ENCODE results near the gene MAMLD1. TPM values are rescaled to one million over a fixed set of nuclear protein-coding genes. Genes with fewer than 3 reads are reported as not detected.

MAMLD1 gene
- total and polyA plus RNA-seq, 2 of the 8 experiments (the other 6 are each of a cell fraction or from before 2014, with no cell fraction given), result 0.09 to 0.26 TPM

- no peak overlapping the region for H4K5ac ChIP-seq (ENCODE audit: insufficient read length, low read depth, low read length)
- no peak overlapping the region for H3K9ac ChIP-seq (replicated peaks in 1 of 4; ENCODE audit: extremely low read depth in 1 of 4, low read depth in 3 of 4, low read length in 3 of 4)
- H3K27me3 ChIP-seq (replicated peaks in 1 of 4; ENCODE audit: control insufficient read depth in 3 of 4, extremely low read depth in 1 of 4, insufficient read depth in 3 of 4, low read length in 3 of 4), result no peaks in the 10 kb centered on the region
- H2AFZ ChIP-seq (ENCODE audit: low read length), result no peak overlapping the region
- no peaks in the 10 kb centered on the region for H3K79me1 ChIP-seq (ENCODE audit: low read depth, low read length)
- H2BK5ac ChIP-seq (ENCODE audit: low read depth, low read length), result no peak overlapping the region
- no peak overlapping the region for H3K27ac ChIP-seq (ENCODE audit: low read depth, low read length)
- no peak overlapping the region for H2AK5ac ChIP-seq (ENCODE audit: low read depth, low read length)
- H2BK12ac ChIP-seq (ENCODE audit: low read depth, low read length), result no peak overlapping the region
- no peak overlapping the region for H2BK20ac ChIP-seq (ENCODE audit: low read length)
- ChIA-PET POLR2A (ENCODE audit: partially characterized antibody) (no interaction called here), CTCF (ENCODE audit: partially characterized antibody) (interaction anchor here (0.9 to 1.5 kb wide), 3 partner anchors 17 to 22 kb away, joined by 3 to 4 read pairs (median 3); no protein-coding TSS in a partner anchor)
- no peaks in the 10 kb centered on the region for H4K20me1 ChIP-seq (replicated peaks in 1 of 2; ENCODE audit: control insufficient read depth in 1 of 2, insufficient read depth in 2 of 2, low read length in 2 of 2)
- no peak overlapping the region for H4K8ac ChIP-seq (ENCODE audit: extremely low read depth, insufficient read depth, low read length)
- WGBS, 2 experiments (ENCODE audit: extremely low coverage in 1 of 2, insufficient coverage in 1 of 2, insufficient read length in 1 of 2, insufficient replicate concordance in 2 of 2, low coverage in 1 of 2, low lambda C conversion rate in 2 of 2, missing lambda C conversion rate in 1 of 2), result no CpG with 5 or more reads among the region's 6 CpGs
- TF ChIP-seq POLR2AphosphoS5 (IDR thresholded peaks at IDR 0.05; ENCODE audit: low read depth, low read length) (no peak), SRF (IDR thresholded peaks at IDR 0.05; ENCODE audit: low read depth, low read length) (no peak), SP1 (IDR thresholded peaks at IDR 0.05; ENCODE audit: low read depth, low read length) (no peak), NANOG (IDR thresholded peaks at IDR 0.05; ENCODE audit: insufficient read depth, low read depth, low read length, poor library complexity, severe bottlenecking) (no peak), KDM4A (IDR thresholded peaks at IDR 0.05; ENCODE audit: low read depth, low read length, severe bottlenecking) (no peak), BCL11A (IDR thresholded peaks at IDR 0.05; ENCODE audit: low read depth in 2 of 2, low read length in 2 of 2) (no peak), CHD1 (IDR thresholded peaks at IDR 0.05; ENCODE audit: low read depth, low read length) (no peak), RXRA (IDR thresholded peaks at IDR 0.05; ENCODE audit: insufficient read depth, low read depth, low read length) (no peak), SP2 (IDR thresholded peaks at IDR 0.05; ENCODE audit: low read length) (no peak), EP300 (IDR thresholded peaks at IDR 0.05; ENCODE audit: borderline replicate concordance in 1 of 2, low read depth in 2 of 2, low read length in 2 of 2) (no peak), KDM5A (IDR thresholded peaks at IDR 0.05; ENCODE audit: low read length) (no peak)
- no peak overlapping the region for H3K4me2 ChIP-seq (ENCODE audit: insufficient read depth in 1 of 2, low read depth in 2 of 2, low read length in 2 of 2)
- H3K23me2 ChIP-seq (ENCODE audit: low read depth, low read length), result no peaks in the 10 kb centered on the region
- no peak overlapping the region for H3K56ac ChIP-seq (replicated peaks; ENCODE audit: insufficient read length, low read depth, low read length)
- H3K9me3 ChIP-seq (ENCODE audit: insufficient read depth in 2 of 2, low read depth in 1 of 2, low read length in 1 of 2), result no peaks in the 10 kb centered on the region
- DNase-seq (ENCODE audit: low read depth in 1 of 2, low spot score in 2 of 2) (no peak), FAIRE-seq (no peak)
- H2BK15ac ChIP-seq (ENCODE audit: low read length), result no peak overlapping the region
- H3K36me3 ChIP-seq (ENCODE audit: control insufficient read depth in 2 of 4, insufficient read depth in 4 of 4, low read length in 3 of 4), result no peaks in the 10 kb centered on the region
- no peaks in the 10 kb centered on the region for H3K79me2 ChIP-seq (ENCODE audit: control insufficient read depth in 1 of 2, insufficient read depth in 2 of 2, low read length in 2 of 2)
- H3K4ac ChIP-seq (replicated peaks; ENCODE audit: insufficient read length, low read depth, low read length), result no peak overlapping the region
- H3K4me1 ChIP-seq (replicated peaks in 1 of 4; ENCODE audit: control insufficient read depth in 3 of 4, insufficient read depth in 4 of 4, low read length in 3 of 4), result no peaks in the 10 kb centered on the region
- no peak overlapping the region for H3K14ac ChIP-seq (ENCODE audit: insufficient read length)
- no peak overlapping the region for H3K18ac ChIP-seq (ENCODE audit: extremely low read depth, low read length)
- no peak overlapping the region for H3K4me3 ChIP-seq (ENCODE audit: extremely low read depth in 1 of 4, insufficient read depth in 2 of 4, low read depth in 3 of 4, low read length in 4 of 4)
- H2BK120ac ChIP-seq (replicated peaks; ENCODE audit: low read depth, low read length), result no peak overlapping the region
- H4K91ac ChIP-seq (replicated peaks; ENCODE audit: insufficient read length, low read length), result no peak overlapping the region
- H3K23ac ChIP-seq (ENCODE audit: insufficient read length), result no peak overlapping the region
Observed at GRCh38 chrX:150464001-150464400, 100.9 kb downstream of the MAMLD1 start.
